A204.1 (cell line): ENCODE data around the gene ARHGAP4.
A peak's percentile ranks its signal among the peaks of the same experiment; 100 is the strongest.

Experiments used
- FAIRE-seq: peaks from 2 replicates; lab custom pipeline; 2012; peaks lifted over from hg19 to GRCh38; lab: Jason Lieb, UNC

The ARHGAP4 gene

DNA sequence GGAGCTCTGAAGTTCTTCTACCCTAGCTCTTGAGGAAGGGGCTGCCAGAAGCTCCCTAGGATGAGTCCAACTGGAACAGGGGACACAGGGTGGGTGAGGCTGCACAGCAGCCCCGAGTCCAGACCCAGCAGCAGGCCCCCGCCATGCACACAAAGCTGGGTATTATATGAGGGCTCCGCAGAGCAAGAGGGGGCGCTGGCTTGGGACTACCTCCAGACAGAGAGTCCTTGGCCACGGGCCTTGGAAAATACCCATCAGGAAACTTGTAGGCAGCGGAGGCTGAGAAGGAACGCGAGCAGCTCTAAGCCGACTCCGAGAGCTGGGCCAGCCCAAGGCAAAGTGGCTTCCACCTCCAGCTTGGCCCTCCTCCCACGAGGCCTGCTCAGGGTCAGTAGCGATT, 37.5 kb upstream of the ARHGAP4 start:
- no peak for FAIRE-seq

DNA sequence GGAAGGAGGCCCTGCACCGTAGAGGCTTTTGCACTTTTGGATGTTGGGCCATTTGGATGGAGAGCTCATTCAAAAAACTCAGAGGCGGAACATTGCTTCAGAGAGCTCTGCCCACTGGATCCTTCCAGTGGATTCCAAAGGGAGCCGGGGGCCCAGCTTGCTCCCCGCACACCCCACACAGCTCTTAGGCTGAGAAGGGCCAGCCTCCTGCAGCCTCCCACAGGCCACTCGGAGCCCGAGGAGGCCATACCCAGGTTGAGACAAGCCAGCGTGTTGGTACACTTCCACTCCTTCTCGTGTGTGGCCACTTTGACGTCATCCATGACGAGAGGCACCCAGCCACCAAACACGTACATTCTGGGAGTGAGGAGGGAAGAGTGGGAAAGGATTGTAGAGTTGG, 35.2 kb upstream of the ARHGAP4 start:
- no peak for FAIRE-seq

DNA sequence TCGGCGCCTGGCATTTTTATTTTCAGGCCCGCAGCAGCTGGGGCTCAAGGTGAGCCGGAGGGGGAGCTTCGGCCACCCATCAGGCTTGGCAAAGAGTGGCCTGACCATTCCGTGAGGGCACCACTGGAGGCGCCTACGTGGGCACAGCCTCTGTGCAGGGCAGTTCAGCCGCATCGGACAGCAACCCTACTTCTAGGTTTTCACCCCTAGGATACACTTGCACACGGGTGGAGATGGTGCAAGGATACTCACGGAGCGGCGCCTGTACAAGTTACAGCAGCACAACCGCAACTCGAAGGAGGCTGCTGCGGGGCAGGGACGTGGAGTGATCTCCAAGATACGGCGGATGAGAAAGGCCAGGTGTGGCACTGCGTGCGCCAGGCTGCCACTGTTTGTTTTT, 34.7 kb upstream of the ARHGAP4 start:
- FAIRE-seq, result no peak

DNA sequence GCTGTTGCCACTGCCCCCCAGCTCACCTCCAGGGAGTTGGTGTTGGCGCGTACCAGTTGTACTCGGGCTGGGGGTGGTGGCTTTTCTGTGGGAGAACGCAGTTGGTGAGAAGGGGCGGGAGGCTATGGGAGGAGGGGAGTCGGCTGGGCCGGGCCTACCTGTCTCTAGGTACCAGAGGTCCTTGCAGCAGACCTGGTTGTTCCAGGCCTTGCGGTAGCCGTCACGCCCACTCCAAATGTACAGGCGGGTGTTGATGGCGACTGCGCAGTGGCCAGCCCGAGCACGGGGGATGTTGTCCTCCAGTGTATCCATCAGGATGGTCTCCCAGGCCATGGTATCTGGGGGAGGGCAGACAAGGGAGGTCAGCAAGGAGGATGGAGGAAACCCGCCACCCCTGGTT, 34.0 kb upstream of the ARHGAP4 start:
- FAIRE-seq, result no peak

DNA sequence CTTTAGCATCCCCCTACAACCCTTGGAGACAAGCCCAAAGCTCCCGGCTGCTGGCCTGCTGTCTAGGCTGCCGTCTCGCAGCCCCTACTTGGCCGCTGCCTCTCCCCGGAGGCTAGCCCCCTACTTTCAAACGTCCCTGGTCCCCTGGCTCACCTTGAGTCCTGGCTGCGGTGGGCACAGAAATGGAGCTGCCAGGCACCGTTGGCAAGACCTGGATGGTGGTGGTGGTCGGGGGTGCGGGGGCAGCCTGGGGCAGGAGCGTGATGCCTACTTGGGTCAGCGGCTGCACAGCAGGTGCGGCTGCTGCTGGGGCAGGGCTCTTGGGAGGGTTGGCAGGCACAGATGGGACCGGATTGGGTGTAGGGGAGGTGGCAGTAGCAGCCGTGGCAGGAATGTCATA, 33.6 kb upstream of the ARHGAP4 start:
- FAIRE-seq, result no peak

GRCh38 chrX:153958605-153959004, 32.5 kb upstream of the ARHGAP4 start:
- FAIRE-seq, result no peak

- FAIRE-seq, result no peak
Measured at GRCh38 chrX:153957224-153957623, 31.2 kb upstream of the ARHGAP4 start.

DNA sequence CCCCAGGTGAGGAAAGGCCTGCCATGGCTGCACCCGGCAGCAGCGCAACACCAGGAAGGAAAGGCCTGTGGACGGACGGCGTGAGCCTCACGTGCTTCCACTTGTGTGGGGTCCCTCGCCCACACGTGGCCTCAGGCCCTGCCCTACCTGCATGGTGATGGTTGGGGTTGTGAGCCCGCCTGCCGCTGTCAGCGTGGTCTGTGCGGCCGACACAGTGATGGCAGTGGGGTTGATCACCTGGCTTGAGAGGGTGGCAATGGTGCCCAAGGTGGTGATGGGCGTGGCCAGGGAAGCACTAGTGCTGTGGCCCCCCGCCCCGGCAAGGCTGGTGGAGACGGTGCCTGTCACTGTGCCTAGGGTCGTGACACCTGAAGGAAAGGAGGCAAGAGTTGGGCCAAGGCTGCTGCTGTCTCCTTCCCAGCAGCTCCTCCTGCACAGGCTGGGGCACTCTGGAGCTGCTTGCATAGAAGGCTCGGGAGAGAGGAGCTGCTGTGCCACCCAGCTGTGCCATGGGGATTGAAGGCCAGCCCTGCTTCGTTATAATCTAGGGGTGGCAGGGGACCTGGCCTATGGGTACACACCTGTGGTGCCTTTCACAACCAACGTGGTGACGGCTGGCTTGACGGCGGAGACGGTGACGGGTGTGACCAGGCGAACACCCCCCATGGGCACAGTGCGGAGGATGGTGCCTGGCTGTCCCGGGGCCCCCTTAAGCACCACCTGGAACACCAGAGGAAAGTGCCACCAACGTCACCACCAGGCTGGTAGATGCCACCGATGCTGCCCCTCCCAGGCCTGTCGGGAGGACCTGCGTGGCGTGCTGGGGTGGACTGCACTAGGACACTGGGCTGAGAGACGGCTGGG, 30.2 kb upstream of the ARHGAP4 start:
- no peak for FAIRE-seq

- FAIRE-seq, result no peak
Measured at GRCh38 chrX:153955228-153955732, 29.2 kb upstream of the ARHGAP4 start.

DNA sequence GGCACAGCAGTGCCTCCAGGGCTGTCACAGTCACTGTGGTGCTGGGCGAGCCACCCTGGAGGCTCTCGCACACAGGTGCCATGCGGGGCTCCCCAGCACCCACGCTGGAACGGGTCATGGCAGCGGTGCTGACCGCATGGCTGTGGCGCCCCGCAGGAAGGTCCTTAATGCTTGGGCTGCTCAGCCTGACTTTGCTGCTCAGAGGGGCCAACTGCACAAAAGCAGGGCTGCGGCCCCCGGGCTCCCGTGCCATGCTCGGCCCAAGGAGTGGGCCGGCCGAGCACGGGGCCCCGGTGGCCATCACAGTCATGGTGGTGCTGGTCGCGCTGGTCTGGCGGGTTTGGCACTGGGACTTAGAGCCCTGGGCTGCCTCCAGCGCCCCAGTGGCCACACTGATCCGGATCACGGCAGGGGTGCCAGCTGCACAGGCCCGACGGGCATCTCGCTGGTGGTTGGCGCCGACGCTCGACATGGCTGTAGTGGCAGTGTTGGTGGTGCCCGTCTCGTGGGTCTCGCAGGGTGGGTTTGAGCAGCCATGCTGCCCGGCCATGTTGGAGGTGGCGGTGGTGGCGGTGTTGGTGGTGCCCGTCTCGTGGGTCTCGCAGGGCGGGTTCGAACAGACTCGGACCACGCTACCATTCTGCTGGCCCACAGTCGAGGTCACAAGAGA, 28.6 kb upstream of the ARHGAP4 start:
- FAIRE-seq, result no peak

DNA sequence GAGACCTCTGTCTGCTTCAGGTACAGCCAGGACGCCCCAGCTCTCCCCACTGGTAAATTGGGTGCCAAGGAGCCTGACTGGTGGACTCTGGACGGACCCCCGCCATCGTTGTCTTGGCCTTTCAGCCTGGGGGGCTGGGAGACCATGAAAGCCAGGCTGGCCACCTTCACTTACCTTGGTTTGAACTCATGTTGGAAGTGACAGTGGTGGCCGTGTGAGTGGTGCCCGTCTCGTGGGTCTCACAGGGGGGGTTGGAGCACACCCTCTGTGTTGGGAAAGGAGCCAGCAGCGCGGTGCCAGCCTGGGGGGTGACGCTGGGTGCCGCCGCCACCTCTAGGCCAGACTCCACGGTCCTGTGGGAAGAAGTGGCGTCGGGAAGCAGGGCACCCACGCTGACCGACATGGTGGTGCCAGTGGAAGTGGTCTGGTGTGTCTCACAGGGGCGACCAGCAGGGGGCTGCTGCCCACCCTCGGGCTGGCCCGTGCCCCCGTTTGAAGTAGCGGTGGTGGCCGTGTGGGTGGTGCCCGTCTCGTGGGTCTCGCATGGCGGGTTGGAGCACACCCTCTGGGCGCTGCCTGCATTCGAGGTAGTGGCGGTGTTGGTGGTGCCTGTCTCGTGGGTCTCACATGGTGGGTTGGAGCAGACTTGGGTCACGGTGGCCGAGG, 28.0 kb upstream of the ARHGAP4 start:
- no peak for FAIRE-seq

DNA sequence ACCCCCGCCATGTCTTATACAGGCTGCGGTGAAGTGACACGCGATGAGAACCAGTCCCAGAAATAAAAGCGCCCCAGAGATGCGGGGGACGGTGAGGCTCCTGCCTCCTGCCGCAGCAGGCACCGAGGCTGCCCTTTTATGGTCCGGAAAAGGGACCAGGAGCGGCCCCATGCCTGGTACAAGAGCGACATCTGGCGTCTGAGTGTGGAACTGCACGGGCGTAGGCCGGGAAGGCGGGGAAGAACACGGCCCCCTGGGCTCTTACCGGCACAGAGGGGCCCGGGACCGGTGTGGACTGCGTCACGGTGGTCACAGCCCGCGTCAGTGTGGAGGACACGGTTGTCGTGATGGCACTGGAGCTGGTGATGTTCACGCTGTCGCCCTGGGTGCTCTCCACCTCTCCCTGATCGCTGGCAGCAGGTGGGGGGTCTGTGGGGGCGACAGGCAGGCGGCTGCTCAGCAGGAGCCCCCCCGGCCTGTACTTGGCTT, 27.3 kb upstream of the ARHGAP4 start:
- FAIRE-seq, result no peak

- FAIRE-seq, result no peak
Measured at GRCh38 chrX:153952373-153953026, 26.4 kb upstream of the ARHGAP4 start.

GRCh38 chrX:153951683-153952372, 25.8 kb upstream of the ARHGAP4 start:
- FAIRE-seq, result no peak

DNA sequence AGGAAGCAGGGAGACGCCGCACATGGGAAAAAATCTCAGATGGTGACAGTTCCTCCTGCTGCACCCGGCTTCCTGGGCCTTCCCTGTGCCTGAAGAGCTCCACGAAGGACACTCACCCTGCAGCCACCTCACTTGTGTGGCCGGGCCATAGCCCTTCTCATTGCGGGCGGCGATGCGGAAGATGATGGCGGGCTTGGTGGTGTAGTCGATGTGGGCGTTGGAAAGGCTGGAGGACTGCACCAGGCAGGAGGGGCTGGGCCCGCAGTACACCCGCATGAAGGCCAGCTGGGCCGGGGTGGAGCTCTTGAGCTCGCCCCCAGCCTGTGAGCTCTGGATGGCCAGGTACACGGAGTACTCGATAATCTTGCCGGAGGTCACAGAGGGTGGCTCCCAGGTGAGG, 24.1 kb upstream of the ARHGAP4 start:
- FAIRE-seq, result no peak

GRCh38 chrX:153948847-153949805, 23.1 kb upstream of the ARHGAP4 start:
- no peak for FAIRE-seq

GRCh38 chrX:153948002-153948466, 22.0 kb upstream of the ARHGAP4 start:
- FAIRE-seq, result no peak

DNA sequence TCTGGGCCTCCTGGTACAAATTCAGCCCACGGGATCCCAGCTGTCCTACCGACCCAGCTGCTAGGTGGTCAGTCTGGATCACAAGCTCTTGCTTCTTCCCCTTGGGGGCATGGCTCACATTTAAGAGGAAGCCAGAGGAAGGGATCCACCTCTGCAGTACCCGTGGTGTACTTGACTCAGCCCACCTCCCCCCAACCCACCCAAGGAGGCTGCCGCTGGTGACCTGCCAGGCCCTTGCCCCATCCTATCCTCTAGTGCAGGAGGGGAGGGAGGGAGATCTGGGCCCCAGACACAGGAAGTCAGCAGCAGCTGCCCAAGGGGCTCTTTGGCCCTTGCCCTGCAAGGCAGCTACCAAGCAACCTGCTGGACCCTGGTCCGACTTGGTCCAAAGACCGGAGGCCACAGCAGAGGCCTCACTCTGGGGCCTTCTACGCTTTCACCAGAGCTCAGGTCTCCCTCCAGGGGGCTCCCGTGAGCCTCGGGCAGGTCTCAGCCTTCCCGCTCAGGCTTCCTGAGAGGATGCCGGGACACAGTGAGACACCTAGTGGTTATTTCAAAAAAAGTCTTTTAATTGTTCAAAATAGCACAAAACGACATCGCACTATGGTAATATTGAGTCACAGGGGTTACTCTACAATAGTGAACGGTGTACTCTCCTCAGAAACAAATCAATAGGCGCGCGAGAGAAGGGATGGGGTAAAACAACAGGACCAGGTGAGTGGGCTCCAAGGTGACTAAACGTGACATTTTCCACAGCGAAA, 21.1 kb upstream of the ARHGAP4 start:
- FAIRE-seq, result peak; percentile 92
